A673 (cell line): ENCODE measurements around the gene B4GALT4. TPM values are rescaled to one million over a fixed set of nuclear protein-coding genes. Genes with fewer than 3 reads are reported as not detected.
A peak's percentile ranks its signal among the peaks of the same experiment; 100 is the strongest.

Experiments used
- Bru-seq: library from RNA; stranded (reverse); fragments of 400-500 nt; gene quantifications from one replicate; lab custom pipeline; 2021; lab: Mats Ljungman, UMichigan
- BruChase-seq, 2 experiments: library from RNA; stranded (reverse); fragments of 400-500 nt; gene quantifications; one replicate each; lab custom pipeline; 2021; lab: Mats Ljungman, UMichigan
- BruUV-seq: library from RNA; stranded (reverse); fragments of 400-500 nt; replicated peaks from 2 replicates; lab custom pipeline; 2021; lab: Mats Ljungman, UMichigan
- CTCF ChIA-PET: fragments of 300-600 bp; sonication (Branson Sonifier 250); formaldehyde crosslinking; loops from one replicate; lab custom pipeline; 2022; ENCODE audit warnings: antibody characterized with exemption; lab: Charles Lee
- POLR2A ChIA-PET: fragments of 300-600 bp; sonication (Branson Sonifier 250); formaldehyde crosslinking; loops from one replicate; lab custom pipeline; 2022; ENCODE audit warnings: antibody characterized with exemption; ENCODE audit not compliant: low non-redundant PET; lab: Charles Lee
- DNase-seq: peaks from one replicate; pipeline ENCODE4 v3.0.0-alpha.2; 2015; ENCODE audit warnings: low spot score
- H3K27ac ChIP-seq: fragments of 200-600 bp; sonication (generic); 2 replicates; pipeline ENCODE4 v1.5.1; 2016; ENCODE audit warnings: mixed run types, low read depth, mild to moderate bottlenecking, mixed read lengths, antibody characterized with exemption, low read length; ENCODE audit not compliant: poor library complexity, severe bottlenecking
- H3K27me3 ChIP-seq: fragments of 200-600 bp; sonication (generic); replicated peaks from 2 replicates; pipeline ENCODE4 v1.6.1; 2017; ENCODE audit warnings: mixed run types, low read depth, mild to moderate bottlenecking, mixed read lengths, antibody characterized with exemption, low read length; ENCODE audit not compliant: insufficient read depth, poor library complexity
- H3K36me3 ChIP-seq: fragments of 200-600 bp; sonication (generic); 2 replicates; pipeline ENCODE4 v1.6.1; 2016; ENCODE audit warnings: mixed run types, mild to moderate bottlenecking, mixed read lengths, antibody characterized with exemption, low read length; ENCODE audit not compliant: insufficient read depth, poor library complexity, severe bottlenecking
- H3K4me1 ChIP-seq: fragments of 200-600 bp; sonication (generic); 2 replicates; pipeline ENCODE4 v1.6.1; 2017; ENCODE audit warnings: mixed run types, mild to moderate bottlenecking, mixed read lengths, antibody characterized with exemption, low read length; ENCODE audit not compliant: insufficient read depth, poor library complexity, severe bottlenecking
- H3K4me3 ChIP-seq: fragments of 200-600 bp; sonication (generic); 2 replicates; pipeline ENCODE4 v1.5.1; 2016; ENCODE audit warnings: low read depth, mixed run types, mild to moderate bottlenecking, mixed read lengths, low read length; ENCODE audit not compliant: poor library complexity, severe bottlenecking
- H3K9me3 ChIP-seq: fragments of 200-600 bp; sonication (generic); 2 replicates; pipeline ENCODE4 v1.6.1; 2016; ENCODE audit warnings: mixed run types, low read depth, mild to moderate bottlenecking, mixed read lengths, antibody characterized with exemption, low read length; ENCODE audit not compliant: poor library complexity, severe bottlenecking
- CTCF ChIP-seq: fragments of 300-800, 200-600 bp; sonication (generic); conservative IDR thresholded peaks from 2 replicates; pipeline ENCODE4 v1.5.1; 2017; ENCODE audit warnings: low read depth, mild to moderate bottlenecking, antibody characterized with exemption, low read length, moderate library complexity, mixed read lengths
- EZH2 ChIP-seq: fragments of 200-600 bp; sonication (generic); IDR thresholded peaks from 2 replicates; pipeline ENCODE4 v1.6.1; 2017; ENCODE audit warnings: borderline replicate concordance, low read depth, mild to moderate bottlenecking, mixed read lengths, antibody characterized with exemption, low read length; ENCODE audit not compliant: poor library complexity, severe bottlenecking
- intact Hi-C: fragments of 100-400 bp; cut with micrococcal nuclease; formaldehyde crosslinking; loops from one replicate; pipeline ENCODE4 v1.10.0; 2022; ENCODE audit not compliant: unreplicated experiment
- long read RNA-seq: library from polyadenylated mRNA; stranded (forward); transcript quantifications from one replicate; pipeline ENCODE4 v2.0.0, GENCODE V29; 2022
- total RNA-seq: library from RNA; stranded (reverse); gene quantifications from 2 replicates; pipeline ENCODE4 v1.2.3, GENCODE V29; 2021

The B4GALT4 gene
- total RNA-seq (9.9 and 10.8 TPM in 2 replicates), Bru-seq, nascent RNA (percentile 67 among the genes with signal in this experiment), BruChase-seq, experiment 1, labeled RNA remaining after a 2-hour chase (percentile 60 among the genes with signal in this experiment), BruChase-seq, experiment 2, labeled RNA remaining after a 6-hour chase (percentile 55 among the genes with signal in this experiment)
- long read RNA-seq, transcript B4GALT4-202 (8 exons, 2,459 nt) = major isoform, 11 of 15 reads
- long read RNA-seq, partial matches to known transcripts = 1 of 15 reads
- long read RNA-seq, other reads (novel, unspliced or antisense) = 2 of 15 reads

- BruUV-seq = no TSS peak
- H3K27ac ChIP-seq = peak within 1 kb of the TSS; percentile 74
These were observed at the start of gene B4GALT4 for GRCh38 chr3:119240591-119241434. Gene B4GALT4, minus strand, starts transcription at chr3:119240878. Its CDS starts 10,779 bp downstream, at chr3:119230099.

GRCh38 chr3:119289404-119289770, 48.7 kb upstream of the B4GALT4 start:
- Histone ChIP-seq H3K9me3 (peaks cover 13% of the 10 kb centered on the region), H3K27ac (no peak overlapping the region), H3K27me3 (peaks cover 4% of the 10 kb centered on the region), H3K4me1 (peaks cover 9% of the 10 kb centered on the region), H3K36me3 (no peaks in the 10 kb centered on the region), H3K4me3 (no peak overlapping the region)
- no peak for TF ChIP-seq CTCF
- no peak for TF ChIP-seq EZH2
- no peak for DNase-seq
- BruUV-seq = no TSS peak
- CTCF ChIA-PET = no interaction called here
- intact Hi-C loops = no loop called here
- POLR2A ChIA-PET = no interaction called here

More at GRCh38 chr3:119240591-119241434, at the start of gene B4GALT4:
- peak within 1 kb of the TSS; percentile 83 for H3K4me3 ChIP-seq
- H3K9me3 ChIP-seq = no peaks in the 10 kb centered on the region
- intact Hi-C loops = loop anchor here (1.0 kb wide), 2 partner anchors 96 to 357 kb away; no protein-coding TSS in a partner anchor
- ChIA-PET CTCF (interaction anchor here (0.5 to 1.7 kb wide), 11 partner anchors 17 to 498 kb away, joined by 3 to 14 read pairs (median 4); partner anchors contain the start of genes TEX55 and TMEM39A), POLR2A (no interaction called here)
- TF ChIP-seq EZH2 (no peak), CTCF (no peak)
- no peaks in the 10 kb centered on the region for H3K36me3 ChIP-seq
- DNase-seq = peak; percentile 87
- H3K27me3 ChIP-seq = no peaks in the 10 kb centered on the region
- peaks cover 11% of the 10 kb centered on the region for H3K4me1 ChIP-seq

GRCh38 chr3:119288669-119289403, 48.2 kb upstream of the B4GALT4 start:
- Histone ChIP-seq H3K27me3 (peaks cover 4% of the 10 kb centered on the region), H3K4me3 (no peak overlapping the region), H3K9me3 (peaks cover 13% of the 10 kb centered on the region), H3K4me1 (peaks cover 9% of the 10 kb centered on the region), H3K36me3 (no peaks in the 10 kb centered on the region), H3K27ac (no peak overlapping the region)
- ChIA-PET CTCF (no interaction called here), POLR2A (no interaction called here)
- intact Hi-C loops = no loop called here
- BruUV-seq = no TSS peak
- no peak for DNase-seq
- TF ChIP-seq EZH2 (no peak), CTCF (no peak)
